NT2/D1 (cell line): ENCODE measurements around the gene TAF6.
"Not testable (repeated sequence)": the region's sequence is repeated elsewhere in the genome, so short reads cannot be mapped to it uniquely, and the experiment has no call there.

ENCODE experiments used
- DNase-seq: peaks from one replicate; pipeline ENCODE4 v3.0.0-alpha.2; 2011; ENCODE audit warnings: low read depth, low spot score
- H3K27me3 ChIP-seq: 2 replicates; pipeline ENCODE4 v1.6.0; 2011; ENCODE audit warnings: mild to moderate bottlenecking; ENCODE audit not compliant: insufficient read length, insufficient read depth
- H3K36me3 ChIP-seq: 2 replicates; pipeline ENCODE4 v1.6.1; 2011; ENCODE audit warnings: mild to moderate bottlenecking, low read length, mixed read lengths; ENCODE audit not compliant: insufficient read depth, insufficient read length
- H3K4me1 ChIP-seq: 2 replicates; pipeline ENCODE4 v1.5.1; 2011; ENCODE audit not compliant: insufficient read depth, insufficient read length
- H3K4me3 ChIP-seq: 2 replicates; pipeline ENCODE4 v1.5.1; 2011; ENCODE audit warnings: low read depth; ENCODE audit not compliant: insufficient read length
- H3K9ac ChIP-seq: 2 replicates; pipeline ENCODE4 v1.6.0; 2011; ENCODE audit warnings: low read depth; ENCODE audit not compliant: insufficient read length
- H3K9me3 ChIP-seq: 2 replicates; pipeline ENCODE4 v1.5.1; 2011; ENCODE audit warnings: mild to moderate bottlenecking, low read length; ENCODE audit not compliant: insufficient read depth
- SUZ12 ChIP-seq: IDR thresholded peaks from 2 replicates; pipeline ENCODE4 v1.6.1; 2011; ENCODE audit not compliant: insufficient read length, insufficient read depth; ENCODE audit errors: extremely low read depth
- YY1 ChIP-seq: IDR thresholded peaks from 2 replicates; pipeline ENCODE4 v1.6.1; 2011; ENCODE audit not compliant: insufficient read length, insufficient read depth
- ZNF274 ChIP-seq: IDR thresholded peaks from 2 replicates; pipeline ENCODE4 v1.6.1; 2011; ENCODE audit warnings: mild to moderate bottlenecking, low read depth, low read length

TAF6 gene

GRCh38 chr7:100147278-100147677 lies 28.1 kb upstream of the TAF6 start:
- H3K4me1 ChIP-seq, result no peaks in the 10 kb centered on the region
- H3K27me3 ChIP-seq, result no peaks in the 10 kb centered on the region
- TF ChIP-seq YY1 (no peak), SUZ12 (no peak), ZNF274 (no peak)
- H3K9ac ChIP-seq, result no peak overlapping the region
- H3K36me3 ChIP-seq, result peaks cover 6% of the 10 kb centered on the region
- no peak overlapping the region for H3K4me3 ChIP-seq
- no peak for DNase-seq
- H3K9me3 ChIP-seq, result no peaks in the 10 kb centered on the region

DNA sequence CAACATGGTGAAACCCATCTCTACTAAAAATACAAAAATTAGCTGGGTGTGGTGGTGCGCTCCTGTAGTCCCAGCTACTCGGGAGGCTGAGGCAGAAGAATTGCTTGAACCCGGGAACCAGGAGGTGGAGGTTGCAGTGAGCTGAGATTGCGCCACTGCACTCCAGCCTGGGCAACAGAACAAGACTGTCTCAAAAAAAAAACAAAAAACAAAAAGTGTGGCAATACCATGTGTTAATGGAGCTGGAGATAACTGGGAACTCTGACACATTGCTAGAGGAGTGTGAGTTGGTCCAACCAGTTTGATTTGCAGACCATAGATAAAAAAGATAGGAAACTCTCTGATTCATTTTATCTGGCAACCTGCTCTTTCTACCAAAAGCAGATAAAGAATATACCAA lies 27.2 kb upstream of the TAF6 start:
- H3K27me3 ChIP-seq, H3K9me3 ChIP-seq, DNase-seq, H3K9ac ChIP-seq, H3K4me3 ChIP-seq, H3K36me3 ChIP-seq, H3K4me1 ChIP-seq: not testable (repeated sequence)

GRCh38 chr7:100142461-100142860 lies 23.3 kb upstream of the TAF6 start:
- TF ChIP-seq YY1 (no peak), ZNF274 (no peak), SUZ12 (no peak)

DNA sequence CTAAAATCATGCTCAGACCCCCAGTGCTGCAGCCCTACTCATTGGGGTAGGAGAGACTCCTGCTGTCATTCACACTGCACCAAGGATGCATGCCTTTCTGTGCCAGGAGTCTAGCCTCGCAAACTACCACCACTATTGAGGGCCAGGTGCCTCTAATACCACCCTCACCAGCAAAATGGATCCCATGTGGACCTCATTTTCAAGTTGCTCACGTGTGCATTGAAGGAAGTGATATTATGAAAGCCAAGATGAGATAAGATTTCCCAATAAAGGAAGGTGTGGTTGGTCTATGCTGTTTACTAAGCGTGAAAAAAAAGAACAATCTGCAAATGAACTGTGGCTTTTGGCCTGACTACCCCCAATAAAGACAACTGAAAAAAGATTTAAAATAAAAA lies 22.4 kb upstream of the TAF6 start:
- Histone ChIP-seq H3K4me1 (no peaks in the 10 kb centered on the region), H3K9me3 (no peaks in the 10 kb centered on the region), H3K9ac (no peak overlapping the region)

More at GRCh38 chr7:100142461-100142860, 23.3 kb upstream of the TAF6 start:
- no peak overlapping the region for H3K4me3 ChIP-seq
- no peak for DNase-seq
- H3K27me3 ChIP-seq, result no peaks in the 10 kb centered on the region
- no peak overlapping the region for H3K9ac ChIP-seq
- H3K4me1 ChIP-seq, result no peaks in the 10 kb centered on the region
- no peaks in the 10 kb centered on the region for H3K9me3 ChIP-seq
- no peaks in the 10 kb centered on the region for H3K36me3 ChIP-seq

GRCh38 chr7:100137851-100138760 lies 18.9 kb upstream of the TAF6 start:
- TF ChIP-seq ZNF274, result no peak
- TF ChIP-seq YY1, result no peak
- no peak for TF ChIP-seq SUZ12
- DNase-seq, result no peak
- H3K27me3 ChIP-seq, result no peaks in the 10 kb centered on the region
- H3K9ac ChIP-seq, result no peak overlapping the region
- no peaks in the 10 kb centered on the region for H3K4me1 ChIP-seq
- no peaks in the 10 kb centered on the region for H3K36me3 ChIP-seq
- no peak overlapping the region for H3K4me3 ChIP-seq
- no peaks in the 10 kb centered on the region for H3K9me3 ChIP-seq

More for the DNA sequence above, 22.4 kb upstream of the TAF6 start:
- Histone ChIP-seq H3K4me3 (no peak overlapping the region), H3K27me3 (no peaks in the 10 kb centered on the region), H3K36me3 (no peaks in the 10 kb centered on the region)
- TF ChIP-seq ZNF274 (no peak), SUZ12 (no peak), YY1 (no peak)
- DNase-seq, result no peak

- Histone ChIP-seq H3K4me3 (no peak overlapping the region), H3K27me3 (peaks cover 18% of the 10 kb centered on the region), H3K9me3 (no peaks in the 10 kb centered on the region), H3K36me3 (no peaks in the 10 kb centered on the region), H3K4me1 (no peaks in the 10 kb centered on the region), H3K9ac (no peak overlapping the region)
- DNase-seq, result no peak
- TF ChIP-seq SUZ12 (no peak), YY1 (no peak), ZNF274 (no peak)
Measured at GRCh38 chr7:100132697-100133151, 13.6 kb upstream of the TAF6 start.

DNA sequence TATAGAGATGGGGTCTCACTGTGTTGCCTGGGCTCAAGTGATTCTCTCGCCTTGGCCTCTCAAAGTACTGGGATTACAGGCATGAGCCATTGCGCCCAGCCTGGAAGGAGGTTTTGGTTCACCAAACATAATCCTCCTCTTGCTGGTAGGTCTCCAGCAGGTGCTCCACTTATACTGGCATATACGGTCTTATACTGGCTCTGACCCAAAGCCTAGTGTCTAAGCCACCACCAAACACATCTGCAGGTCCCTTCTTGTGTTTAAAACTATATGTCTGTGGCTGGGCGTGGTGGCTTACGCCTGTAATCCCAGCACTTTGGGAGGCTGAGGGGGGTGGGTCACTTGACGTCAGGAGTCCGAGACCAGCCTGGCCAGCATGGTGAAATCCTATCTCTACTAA lies 13.0 kb upstream of the TAF6 start:
- DNase-seq, result no peak
- Histone ChIP-seq H3K4me1 (no peaks in the 10 kb centered on the region), H3K36me3 (no peaks in the 10 kb centered on the region), H3K9ac (no peak overlapping the region), H3K4me3 (no peak overlapping the region), H3K27me3 (peaks cover 20% of the 10 kb centered on the region), H3K9me3 (no peaks in the 10 kb centered on the region)
- TF ChIP-seq SUZ12 (no peak), ZNF274 (no peak), YY1 (no peak)
